GM12864 (cell line): ENCODE measurements around the gene DDX46.
"Not testable (repeated sequence)": the region's sequence is repeated elsewhere in the genome, so short reads cannot be mapped to it uniquely, and the experiment has no call there.

Source experiments
- DNase-seq: peaks from one replicate; pipeline ENCODE4 v3.0.0-alpha.2; 2011; ENCODE audit warnings: low read depth
- H3K4me3 ChIP-seq: 2 replicates; pipeline ENCODE4 v1.5.1; 2011; ENCODE audit warnings: mild to moderate bottlenecking, low read depth, low read length, control low read depth
- TF ChIP-seq, protein P1 (sequence below): IDR thresholded peaks from 2 replicates; pipeline ENCODE4 v1.5.1; 2011; ENCODE audit warnings: low read depth, mild to moderate bottlenecking, moderate library complexity, low read length, control low read depth, inconsistent platforms; ENCODE audit errors: missing control alignments

DDX46 gene

DNA sequence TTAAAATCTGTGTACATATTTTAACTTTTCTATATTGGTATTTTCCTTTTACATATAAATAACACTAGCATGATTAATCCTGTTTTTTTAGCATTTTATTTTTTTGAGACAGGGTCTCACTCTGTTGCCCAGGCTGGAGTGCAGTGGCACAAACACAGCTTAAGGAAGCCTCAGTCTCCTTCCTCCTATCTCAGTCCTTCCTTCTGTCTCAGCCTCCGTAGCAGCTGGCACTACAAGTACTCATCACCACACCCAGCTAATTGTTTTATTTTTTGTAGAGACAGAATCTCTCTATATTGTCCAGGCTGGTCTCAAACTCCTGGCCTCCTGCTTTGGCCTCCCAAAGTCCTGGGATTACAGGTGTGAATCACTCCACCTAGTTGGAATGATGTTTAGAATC, 85.7 kb downstream of the DDX46 start:
- TF ChIP-seq, protein P1, sequence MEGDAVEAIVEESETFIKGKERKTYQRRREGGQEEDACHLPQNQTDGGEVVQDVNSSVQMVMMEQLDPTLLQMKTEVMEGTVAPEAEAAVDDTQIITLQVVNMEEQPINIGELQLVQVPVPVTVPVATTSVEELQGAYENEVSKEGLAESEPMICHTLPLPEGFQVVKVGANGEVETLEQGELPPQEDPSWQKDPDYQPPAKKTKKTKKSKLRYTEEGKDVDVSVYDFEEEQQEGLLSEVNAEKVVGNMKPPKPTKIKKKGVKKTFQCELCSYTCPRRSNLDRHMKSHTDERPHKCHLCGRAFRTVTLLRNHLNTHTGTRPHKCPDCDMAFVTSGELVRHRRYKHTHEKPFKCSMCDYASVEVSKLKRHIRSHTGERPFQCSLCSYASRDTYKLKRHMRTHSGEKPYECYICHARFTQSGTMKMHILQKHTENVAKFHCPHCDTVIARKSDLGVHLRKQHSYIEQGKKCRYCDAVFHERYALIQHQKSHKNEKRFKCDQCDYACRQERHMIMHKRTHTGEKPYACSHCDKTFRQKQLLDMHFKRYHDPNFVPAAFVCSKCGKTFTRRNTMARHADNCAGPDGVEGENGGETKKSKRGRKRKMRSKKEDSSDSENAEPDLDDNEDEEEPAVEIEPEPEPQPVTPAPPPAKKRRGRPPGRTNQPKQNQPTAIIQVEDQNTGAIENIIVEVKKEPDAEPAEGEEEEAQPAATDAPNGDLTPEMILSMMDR, result no peak
- no peak for DNase-seq
- no peak overlapping the region for H3K4me3 ChIP-seq

DNA sequence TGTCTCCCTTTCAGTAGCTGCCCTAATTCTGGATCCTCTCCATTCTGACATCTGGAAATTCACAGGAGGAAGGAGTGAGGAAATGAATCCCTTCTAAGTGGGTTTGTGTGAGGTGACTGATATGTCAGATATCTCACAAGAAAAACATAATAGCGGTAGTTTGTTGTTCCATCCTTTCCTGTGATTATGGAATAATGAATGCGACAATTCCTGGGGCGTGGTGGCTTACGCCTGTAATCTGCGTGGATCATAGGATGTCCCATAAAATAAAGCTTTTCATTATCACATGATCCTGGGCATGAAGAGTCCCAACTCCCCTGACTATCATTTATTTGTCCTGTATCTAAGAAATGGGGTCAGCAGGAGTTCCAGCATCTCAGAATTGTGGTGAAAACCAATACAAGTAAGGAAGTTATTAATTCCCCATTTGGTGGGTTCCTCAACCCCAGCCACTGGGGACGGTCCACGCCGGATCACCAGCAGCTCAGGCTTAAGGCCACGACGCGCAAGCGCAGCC, 86.8 kb downstream of the DDX46 start:
- TF ChIP-seq, protein P1, result no peak
- DNase-seq, result no peak
- peak overlapping the region; percentile 87 for H3K4me3 ChIP-seq

DNA sequence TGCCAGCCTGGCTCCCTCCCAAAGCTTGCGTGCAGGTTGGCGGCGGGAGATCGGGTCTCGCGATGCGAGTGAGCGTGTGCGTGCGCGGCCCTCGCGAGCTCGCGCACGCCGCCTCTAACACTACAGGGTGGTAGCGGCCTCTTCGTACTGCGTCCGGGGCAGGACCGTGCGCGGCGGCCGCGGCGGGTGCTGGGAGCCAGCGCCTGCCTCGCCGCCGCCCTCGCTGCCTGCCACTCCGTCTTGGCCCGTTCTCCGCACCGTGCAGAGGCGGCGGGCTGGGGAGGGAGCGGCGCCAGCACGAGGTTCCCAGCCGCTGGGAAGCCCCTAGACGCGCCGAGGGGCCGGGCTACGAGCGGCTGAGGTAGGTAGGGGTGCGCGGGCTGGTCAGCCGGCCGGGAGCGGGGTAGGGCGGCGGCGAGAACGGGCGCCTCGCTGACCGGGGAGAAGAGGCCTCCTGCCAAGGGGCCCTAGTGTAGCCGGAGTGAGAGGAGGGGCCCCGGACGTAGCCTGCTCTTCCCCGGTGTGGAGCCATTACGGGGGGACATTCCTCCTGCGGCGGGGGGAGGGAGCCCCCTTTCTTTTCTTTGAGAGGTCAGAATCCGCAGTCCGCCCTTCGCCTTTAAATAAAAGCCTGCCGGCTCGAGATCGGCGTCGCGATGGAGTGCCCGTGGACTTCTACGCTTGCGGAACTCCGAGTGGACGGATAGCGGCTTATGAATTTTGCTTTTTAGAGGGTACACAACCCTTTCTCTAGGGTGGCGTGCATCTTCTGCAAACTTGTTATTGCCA, 87.5 kb downstream of the DDX46 start, which contains the start of gene C5orf24:
TSS of gene C5orf24 (plus strand) at position 117 of the 789 bp plus-strand sequence. CDS start 8,933 bp downstream, outside the sequence.
- peak; percentile 88 for DNase-seq
- H3K4me3 ChIP-seq, result peak within 1 kb of the TSS; percentile 87
- TF ChIP-seq, protein P1, result no peak

DNA sequence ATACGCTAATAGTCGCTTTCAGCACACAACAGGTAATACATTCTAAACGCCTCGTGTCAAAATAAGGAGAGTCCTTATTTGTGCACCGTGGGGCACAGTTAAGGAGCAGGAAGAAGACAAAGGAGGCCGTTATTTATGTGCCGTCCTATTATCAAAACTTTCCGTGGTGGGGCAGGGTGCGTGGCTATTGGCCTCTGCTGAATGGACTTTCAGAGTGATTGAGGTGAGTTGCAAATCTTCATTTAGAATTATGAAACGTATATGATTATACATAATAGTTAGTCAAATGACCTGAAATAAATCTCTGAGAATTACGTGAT, 88.0 kb downstream of the DDX46 start:
- H3K4me3 ChIP-seq, result peak overlapping the region; percentile 87
- TF ChIP-seq, protein P1, result no peak
- DNase-seq, result no peak

DNA sequence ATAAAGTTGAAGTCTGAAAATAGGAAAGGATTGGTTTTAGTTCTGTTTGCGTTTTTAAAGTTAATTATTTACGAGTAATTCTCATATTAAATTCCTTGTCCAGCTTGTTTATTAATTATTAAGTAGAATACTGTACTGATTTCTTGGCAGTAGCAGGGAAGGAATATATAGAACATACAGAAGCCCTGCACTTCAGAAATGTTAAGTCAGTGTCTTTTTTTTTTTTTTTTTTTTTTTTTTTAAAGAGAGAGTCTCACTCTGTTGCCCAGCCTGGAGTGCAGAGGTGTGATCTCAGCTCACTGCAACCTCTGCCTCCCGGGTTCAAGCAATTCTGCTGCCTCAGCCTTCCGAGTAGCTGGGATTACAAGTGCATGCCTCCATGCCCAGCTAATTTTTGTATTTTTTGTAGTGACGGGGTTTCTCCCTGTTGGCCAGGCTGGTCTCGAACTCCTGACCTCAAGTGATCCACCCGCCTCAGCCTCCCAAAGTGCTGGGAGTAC, 90.9 kb downstream of the DDX46 start:
- not testable (repeated sequence) for DNase-seq, H3K4me3 ChIP-seq

DNA sequence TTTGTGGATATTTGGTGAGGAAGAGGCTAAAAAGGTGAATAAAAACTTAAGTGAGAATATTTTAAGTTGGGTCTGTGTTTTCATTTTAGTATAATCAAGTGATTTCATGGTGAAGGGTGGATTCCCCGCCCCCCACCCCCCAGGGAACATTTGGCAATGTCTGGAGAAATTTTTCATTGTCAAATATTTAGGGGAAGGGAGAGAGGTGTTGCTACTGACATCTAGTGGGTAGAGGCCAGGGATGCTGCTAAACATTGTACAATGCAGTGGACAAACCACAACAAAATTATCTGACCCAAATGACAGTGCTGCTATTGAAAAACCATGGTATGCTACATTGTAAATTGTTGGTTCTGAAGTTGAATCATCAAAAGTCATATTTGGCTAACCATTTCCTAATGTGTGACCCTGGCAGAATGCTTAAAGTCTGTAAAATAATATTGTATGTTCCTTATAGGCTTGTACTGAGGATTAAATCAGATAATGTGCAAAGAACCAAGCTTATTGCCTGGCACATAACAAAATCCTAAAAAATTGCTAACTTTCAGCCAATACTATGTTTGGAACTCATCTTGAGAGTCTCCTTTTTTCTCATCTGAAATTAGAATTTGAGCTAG, 92.8 kb downstream of the DDX46 start:
- TF ChIP-seq, protein P1, result peak; percentile 46
- no peak overlapping the region for H3K4me3 ChIP-seq
- DNase-seq, result no peak

DNA sequence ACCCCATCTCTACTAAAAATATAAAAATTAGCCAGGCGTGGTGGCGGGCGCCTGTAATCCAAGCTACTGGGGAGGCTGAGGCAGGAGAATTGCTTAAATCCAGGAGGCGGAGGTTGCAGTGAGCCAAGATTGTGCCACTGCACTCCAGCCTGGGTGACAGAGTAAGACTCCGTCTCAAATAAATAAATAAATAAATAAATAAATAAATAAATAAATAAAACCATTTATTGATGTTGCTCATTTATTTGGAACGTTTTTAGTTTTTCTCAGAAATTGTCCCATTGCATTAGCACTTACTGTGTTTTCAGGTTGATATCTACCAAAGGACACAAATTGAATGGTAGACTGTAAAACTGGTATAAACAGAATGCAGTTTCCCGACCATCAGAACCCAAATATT, 97.9 kb downstream of the DDX46 start:
- DNase-seq, H3K4me3 ChIP-seq: not testable (repeated sequence)

DNA sequence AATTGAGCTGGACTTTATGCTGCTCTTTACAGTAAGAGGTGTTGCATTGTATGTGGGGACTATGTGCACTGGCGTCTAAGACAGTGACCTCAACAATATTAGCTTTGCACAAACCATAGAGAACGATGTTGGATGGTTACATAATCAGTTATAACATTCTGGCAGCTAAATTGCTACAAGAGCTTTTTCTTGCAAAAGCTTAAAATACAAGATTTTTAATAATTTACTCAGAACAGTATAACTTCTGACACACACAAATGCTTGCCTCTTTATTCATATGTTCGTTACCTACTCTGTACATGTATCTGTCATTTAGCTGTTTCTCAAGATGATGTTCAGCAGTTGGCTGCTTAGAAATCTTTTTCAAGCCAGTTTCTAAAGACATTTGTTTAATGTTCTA, 98.8 kb downstream of the DDX46 start:
- H3K4me3 ChIP-seq, result no peak overlapping the region
- TF ChIP-seq, protein P1, result no peak
- no peak for DNase-seq
